H1 (cell line): ENCODE data around the gene RTL3. TPM values are rescaled to one million over a fixed set of nuclear protein-coding genes. Genes with fewer than 3 reads are reported as not detected.

Experiments used
- MAFK ChIP-seq: IDR thresholded peaks from 2 replicates; pipeline ENCODE4 v1.6.1; 2012; ENCODE audit warnings: low read depth, mild to moderate bottlenecking, improper control_type of control experiment, low read length
- MAX ChIP-seq: IDR thresholded peaks from 2 replicates; pipeline ENCODE4 v1.6.1; 2012; ENCODE audit warnings: inconsistent platforms
- POLR2AphosphoS5 ChIP-seq: IDR thresholded peaks from 2 replicates; pipeline ENCODE4 v1.6.1; 2011; ENCODE audit warnings: low read depth, low read length
- RAD21 ChIP-seq, 2 experiments: IDR thresholded peaks in 1 of 2; conservative IDR thresholded peaks in 1 of 2; 2 replicates each; pipeline ENCODE4 v1.6.1; 2011; ENCODE audit warnings: low read depth in 2 of 2, low read length in 2 of 2, improper control_type of control experiment in 1 of 2, inconsistent platforms in 1 of 2, mild to moderate bottlenecking in 1 of 2, moderate library complexity in 1 of 2
- SIX5 ChIP-seq: IDR thresholded peaks from 2 replicates; pipeline ENCODE4 v1.6.1; 2011; ENCODE audit warnings: mild to moderate bottlenecking, low read depth, low read length
- TEAD4 ChIP-seq: IDR thresholded peaks from 2 replicates; pipeline ENCODE4 v1.6.1; 2012; ENCODE audit warnings: low read depth, low read length, inconsistent platforms, mixed read lengths
- polyA plus RNA-seq, 7 experiments: library from polyadenylated mRNA; depleted of rRNA in 3 of 7; stranded (reverse) in 5 of 7; unstranded in 2 of 7; fragments of >200 nt in 5 of 7; fragments of 200-250 nt in 2 of 7; gene quantifications; 1 replicate in 5 of 7; 2 replicates in 1 of 7; 4 replicates in 1 of 7; pipeline versions ENCODE4 v1.2.1 to v1.2.3, GENCODE V29; 2011 to 2013; ENCODE audit warnings: missing spikeins in 2 of 7, mixed read lengths in 2 of 7
- total RNA-seq: library from RNA; stranded (reverse); fragmentation: NEBNext Ultra II Directional; extraction: Animal tissue kit (Norgen Biotek cat#: 25700); gene quantifications from 2 replicates; pipeline ENCODE4 v1.2.1, GENCODE V29; 2021

RTL3 gene
- total and polyA plus RNA-seq, 2 of the 8 experiments (the other 6 are each of a cell fraction or from before 2014, with no cell fraction given), result not detected

- no peak for TF ChIP-seq RAD21 (IDR thresholded peaks at IDR 0.05 in 1 of 2, conservative IDR thresholded peaks at IDR 0.05 in 1 of 2; ENCODE audit: low read depth in 2 of 2, low read length in 2 of 2)
- no peak for TF ChIP-seq TEAD4
- TF ChIP-seq MAFK, result no peak
- TF ChIP-seq SIX5, result no peak
- no peak for TF ChIP-seq POLR2AphosphoS5
- TF ChIP-seq MAX, result no peak
Observed at GRCh38 chrX:78659955-78660354, 827 bp upstream of the RTL3 start (continued).
